ENCODE measurements around the gene ZNF519.
"Not testable (repeated sequence)": the region's sequence is repeated elsewhere in the genome, so short reads cannot be mapped to it uniquely, and the experiment has no call there.

The ZNF519 gene

DNA sequence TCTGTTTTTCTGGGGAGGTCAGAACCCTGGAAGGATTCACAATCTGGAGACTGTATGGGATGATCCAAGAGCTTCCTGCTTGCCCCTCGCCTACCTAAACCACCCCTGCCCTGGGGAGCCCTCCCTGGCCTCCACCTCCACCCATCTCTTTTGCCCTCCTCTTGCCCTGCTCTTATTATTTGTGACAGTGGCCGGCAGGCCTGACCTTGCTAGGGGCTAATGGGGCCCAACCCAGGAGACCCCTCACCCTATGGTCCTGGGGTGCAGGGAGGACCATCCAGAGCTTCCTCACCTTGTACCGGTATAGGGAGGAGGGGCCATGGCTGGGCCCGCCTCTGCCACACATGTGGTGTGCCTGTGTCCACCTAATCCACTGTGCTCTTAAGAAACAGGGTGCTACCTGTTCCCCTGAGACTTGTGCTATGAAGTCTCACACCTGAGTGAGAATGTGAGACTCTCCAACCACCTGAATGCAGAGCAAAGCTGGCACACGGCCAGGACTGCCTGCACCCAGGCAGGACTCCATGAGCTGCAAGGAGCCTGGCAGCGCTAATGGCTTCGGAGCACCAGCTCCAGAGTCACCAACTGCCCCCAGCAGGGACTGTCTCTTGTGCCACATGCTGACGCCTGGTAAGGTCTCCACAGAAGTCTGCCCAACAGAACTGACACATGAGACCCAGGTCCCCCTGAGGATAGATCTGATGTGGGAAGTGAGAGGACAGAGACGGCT, 17.1 kb upstream of the ZNF519 start:
- DNase-seq; in situ Hi-C loops (cut with HindIII; ENCODE audit: low pct_ligation_motif_present, low pct_unique_long_range_greater_than_20kb, low sequenced_read_pairs): not testable (repeated sequence)

- in situ Hi-C loops (cut with HindIII; ENCODE audit: low pct_ligation_motif_present, low pct_unique_long_range_greater_than_20kb, low sequenced_read_pairs); DNase-seq: not testable (repeated sequence)
These were observed 16.0 kb upstream of the ZNF519 start for GRCh38 chr18:14147935-14148865.

DNA sequence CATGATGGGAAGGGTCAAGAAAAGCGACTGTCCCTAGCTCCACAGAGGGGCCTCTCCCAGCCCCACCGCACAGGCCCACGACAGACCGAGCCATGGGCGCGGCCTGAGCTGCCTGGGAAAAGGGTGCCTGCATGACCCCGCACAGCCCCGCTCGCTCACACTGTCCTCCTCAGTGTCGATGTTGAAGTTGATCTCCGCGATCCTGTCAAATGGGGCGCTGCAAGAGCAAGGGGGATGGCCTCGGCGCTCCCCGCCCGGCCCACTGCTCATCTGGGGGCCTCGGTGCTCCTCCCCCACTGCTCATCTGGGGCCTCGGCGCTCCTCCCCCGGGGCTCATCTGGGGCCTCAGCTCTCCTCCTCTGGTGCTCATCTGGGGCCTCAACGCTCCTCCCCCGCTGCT, 14.5 kb upstream of the ZNF519 start:
- DNase-seq; in situ Hi-C loops (cut with HindIII; ENCODE audit: low pct_ligation_motif_present, low pct_unique_long_range_greater_than_20kb, low sequenced_read_pairs): not testable (repeated sequence)

DNA sequence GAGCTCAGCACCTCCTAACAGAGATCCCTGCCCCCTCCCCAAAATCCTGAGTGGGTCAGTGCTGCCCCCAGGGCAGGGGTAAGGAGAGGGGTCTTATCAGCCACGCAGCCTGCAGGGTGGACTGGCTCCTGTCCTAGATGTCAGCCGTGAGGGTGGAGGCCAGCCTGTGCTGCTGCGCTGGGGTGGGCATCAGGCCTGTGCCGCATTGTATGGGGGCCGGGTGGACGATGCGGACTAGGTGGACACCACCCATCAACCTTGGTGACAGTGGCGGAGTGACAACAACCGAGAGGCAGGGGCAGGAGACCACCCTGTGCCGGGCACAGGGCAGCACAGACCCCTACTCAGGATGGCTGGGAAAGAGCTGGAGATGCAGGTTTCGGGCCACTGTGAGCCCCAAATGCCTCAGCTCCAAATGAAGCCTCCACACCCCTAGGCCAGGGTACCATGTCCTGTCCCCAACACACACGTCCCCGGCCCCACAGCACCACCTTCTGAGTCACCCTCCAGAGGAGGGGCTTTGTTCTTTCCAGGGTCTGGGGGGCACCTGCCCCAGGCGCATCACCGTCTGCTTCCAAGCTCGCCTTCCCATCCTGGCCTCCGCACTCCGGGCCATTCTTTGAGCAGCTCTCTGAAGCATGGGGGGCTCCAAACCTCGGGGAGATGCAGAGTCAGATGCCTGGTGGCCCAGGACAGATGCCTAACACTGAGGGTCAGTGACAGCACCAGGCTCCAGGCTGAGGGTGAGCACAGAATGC, 13.5 kb upstream of the ZNF519 start:
- DNase-seq; in situ Hi-C loops (cut with HindIII; ENCODE audit: low pct_ligation_motif_present, low pct_unique_long_range_greater_than_20kb, low sequenced_read_pairs): not testable (repeated sequence)

- DNase-seq; in situ Hi-C loops (cut with HindIII; ENCODE audit: low pct_ligation_motif_present, low pct_unique_long_range_greater_than_20kb, low sequenced_read_pairs): not testable (repeated sequence)
These were observed 12.8 kb upstream of the ZNF519 start for GRCh38 chr18:14145021-14145420.

GRCh38 chr18:14144628-14144895, 12.3 kb upstream of the ZNF519 start:
- in situ Hi-C loops (cut with HindIII; ENCODE audit: low pct_ligation_motif_present, low pct_unique_long_range_greater_than_20kb, low sequenced_read_pairs): no loop called here
- no peak for DNase-seq

- in situ Hi-C loops (cut with HindIII; ENCODE audit: low pct_ligation_motif_present, low pct_unique_long_range_greater_than_20kb, low sequenced_read_pairs): not testable (repeated sequence)
These were observed 11.8 kb upstream of the ZNF519 start for GRCh38 chr18:14143871-14144627.

GRCh38 chr18:14143396-14143795, 11.2 kb upstream of the ZNF519 start:
- in situ Hi-C loops (cut with HindIII; ENCODE audit: low pct_ligation_motif_present, low pct_unique_long_range_greater_than_20kb, low sequenced_read_pairs); DNase-seq: not testable (repeated sequence)

More at GRCh38 chr18:14143871-14144627, 11.8 kb upstream of the ZNF519 start:
- DNase-seq: not testable (repeated sequence)

DNA sequence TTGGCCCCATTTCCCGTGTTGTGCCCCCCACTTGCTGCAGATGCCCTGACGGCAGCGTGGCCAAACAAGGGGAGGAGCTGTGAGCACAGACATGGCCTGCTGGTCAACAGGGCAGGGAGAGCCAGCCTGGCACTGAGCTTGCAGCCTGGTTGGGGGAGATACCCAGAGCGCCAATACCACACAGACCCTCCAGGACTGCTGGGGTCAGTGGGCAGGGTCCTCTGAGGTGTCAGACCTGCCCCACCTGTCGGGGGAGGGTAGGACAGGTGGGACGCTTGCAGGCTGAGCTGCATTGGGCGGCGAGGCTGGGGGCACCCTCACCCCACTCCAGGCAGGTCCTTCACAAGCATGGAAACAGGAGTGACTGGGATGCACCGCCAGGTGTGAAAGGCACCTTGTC, 9.9 kb upstream of the ZNF519 start:
- DNase-seq; in situ Hi-C loops (cut with HindIII; ENCODE audit: low pct_ligation_motif_present, low pct_unique_long_range_greater_than_20kb, low sequenced_read_pairs): not testable (repeated sequence)

- in situ Hi-C loops (cut with HindIII; ENCODE audit: low pct_ligation_motif_present, low pct_unique_long_range_greater_than_20kb, low sequenced_read_pairs): not testable (repeated sequence)
These were observed 7.3 kb upstream of the ZNF519 start for GRCh38 chr18:14139583-14139982.

GRCh38 chr18:14137971-14138370, 5.7 kb upstream of the ZNF519 start:
- DNase-seq; in situ Hi-C loops (cut with HindIII; ENCODE audit: low pct_ligation_motif_present, low pct_unique_long_range_greater_than_20kb, low sequenced_read_pairs): not testable (repeated sequence)

More at GRCh38 chr18:14139583-14139982, 7.3 kb upstream of the ZNF519 start:
- DNase-seq: not testable (repeated sequence)

GRCh38 chr18:14131696-14132270, 452 bp downstream of the ZNF519 start:
- in situ Hi-C loops (cut with HindIII; ENCODE audit: low pct_ligation_motif_present, low pct_unique_long_range_greater_than_20kb, low sequenced_read_pairs): not testable (repeated sequence)

DNA sequence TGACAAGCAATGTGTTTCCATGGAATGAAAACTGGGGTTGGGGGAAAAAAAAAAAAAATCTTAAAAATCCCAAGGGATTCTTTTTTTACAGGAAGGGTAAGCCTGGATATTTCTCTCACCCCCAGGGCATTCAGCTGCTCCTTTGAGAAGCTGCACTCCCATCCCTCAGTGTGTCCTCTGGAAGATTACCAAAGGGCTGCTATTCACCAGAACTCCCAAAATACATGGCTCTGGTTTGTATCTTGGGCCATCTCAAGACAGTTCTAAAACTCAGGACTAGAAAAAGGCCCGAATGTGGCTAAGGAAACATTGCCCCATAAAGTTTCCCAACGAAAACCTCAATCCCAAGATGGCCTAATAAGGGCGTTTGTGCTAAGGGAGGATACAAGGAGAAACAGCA, 1.4 kb downstream of the ZNF519 start:
- in situ Hi-C loops (cut with HindIII; ENCODE audit: low pct_ligation_motif_present, low pct_unique_long_range_greater_than_20kb, low sequenced_read_pairs); DNase-seq: not testable (repeated sequence)

More at GRCh38 chr18:14131696-14132270, 452 bp downstream of the ZNF519 start:
- DNase-seq: not testable (repeated sequence)

- DNase-seq: no peak
- in situ Hi-C loops (cut with HindIII; ENCODE audit: low pct_ligation_motif_present, low pct_unique_long_range_greater_than_20kb, low sequenced_read_pairs): no loop called here
These were observed 7.5 kb downstream of the ZNF519 start for GRCh38 chr18:14124689-14125088.

DNA sequence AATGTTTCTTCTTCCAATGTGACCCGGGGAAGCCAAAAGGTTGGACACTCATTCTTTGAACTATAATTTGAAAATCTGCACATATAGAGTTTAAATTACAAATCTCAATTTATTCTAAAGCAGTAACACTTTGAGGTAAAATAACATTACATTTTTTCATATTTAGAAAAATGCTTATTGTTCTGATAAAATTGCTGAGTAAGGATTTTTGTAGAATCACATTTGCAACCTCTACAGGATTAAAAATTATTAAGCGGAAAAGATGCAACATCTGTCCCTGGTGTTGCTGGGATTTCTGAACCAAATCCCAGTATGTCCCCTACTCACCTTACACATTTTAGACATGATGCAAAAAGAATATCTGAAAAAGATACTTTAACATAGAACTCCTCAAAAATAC, 10.1 kb downstream of the ZNF519 start:
- no peak for DNase-seq
- in situ Hi-C loops (cut with HindIII; ENCODE audit: low pct_ligation_motif_present, low pct_unique_long_range_greater_than_20kb, low sequenced_read_pairs): no loop called here

DNA sequence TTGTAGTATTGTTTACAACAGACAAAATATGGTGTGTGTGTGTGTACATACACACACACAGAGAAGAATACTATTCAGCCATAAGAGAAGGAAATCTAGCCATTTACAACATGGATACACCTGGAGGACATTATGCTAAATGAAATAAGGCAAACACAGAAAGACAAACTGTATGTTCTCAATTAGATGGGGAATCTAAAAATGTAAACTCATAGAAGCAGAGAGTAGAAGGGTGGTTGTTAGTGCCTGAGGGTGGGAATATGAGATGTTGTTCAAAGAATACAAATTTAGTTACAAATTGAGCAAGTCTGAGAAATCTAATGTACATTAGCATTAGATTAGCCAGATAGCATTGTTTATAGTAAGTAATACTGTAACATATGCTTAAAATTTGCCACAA, 11.3 kb downstream of the ZNF519 start:
- no peak for DNase-seq
- in situ Hi-C loops (cut with HindIII; ENCODE audit: low pct_ligation_motif_present, low pct_unique_long_range_greater_than_20kb, low sequenced_read_pairs): no loop called here

DNA sequence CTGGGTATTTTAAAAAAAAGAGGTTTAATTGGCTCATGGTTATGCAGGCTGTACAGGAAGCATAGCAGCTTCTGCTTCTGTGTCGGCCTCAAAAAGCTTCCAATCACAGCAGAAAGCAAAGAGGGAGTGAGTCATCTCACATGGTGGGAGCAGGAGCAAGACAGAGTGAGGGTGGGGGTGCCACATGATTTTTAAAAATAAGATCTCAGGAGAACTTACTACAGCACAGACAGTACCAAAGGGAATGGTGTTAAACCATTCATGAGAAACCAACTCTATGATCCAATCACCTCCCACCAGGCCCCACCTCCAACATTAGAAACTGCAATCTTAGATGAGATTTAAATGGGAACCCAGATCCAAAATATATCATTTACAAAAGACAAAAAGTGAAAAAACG, 14.6 kb downstream of the ZNF519 start:
- in situ Hi-C loops (cut with HindIII; ENCODE audit: low pct_ligation_motif_present, low pct_unique_long_range_greater_than_20kb, low sequenced_read_pairs): no loop called here
- no peak for DNase-seq

- in situ Hi-C loops (cut with HindIII; ENCODE audit: low pct_ligation_motif_present, low pct_unique_long_range_greater_than_20kb, low sequenced_read_pairs): no loop called here
- DNase-seq: no peak
These were observed 25.3 kb downstream of the ZNF519 start for GRCh38 chr18:14106906-14107305.

Data from ACHN (cell line).